Keratinocyte (primary cell): ENCODE measurements around the gene CIAPIN1.

Experiments used
- EZH2 ChIP-seq: IDR thresholded peaks from one replicate; pipeline ENCODE4 v1.6.1; 2012; ENCODE audit warnings: inconsistent platforms, mild to moderate bottlenecking, low read length, moderate library complexity
- TF ChIP-seq, protein P1 (sequence below), 3 experiments: IDR thresholded peaks in 1 of 3; conservative IDR thresholded peaks in 1 of 3; optimal IDR thresholded peaks in 1 of 3; 2 replicates in 2 of 3; 3 replicates in 1 of 3; pipeline versions ENCODE3 to v1.5.1; 2011; ENCODE audit warnings: low read length in 3 of 3, mild to moderate bottlenecking in 3 of 3, moderate library complexity in 2 of 3, control low read depth in 1 of 3, inconsistent platforms in 1 of 3; ENCODE audit not compliant: insufficient read depth in 2 of 3; ENCODE audit errors: extremely low read depth in 1 of 3

DNA sequence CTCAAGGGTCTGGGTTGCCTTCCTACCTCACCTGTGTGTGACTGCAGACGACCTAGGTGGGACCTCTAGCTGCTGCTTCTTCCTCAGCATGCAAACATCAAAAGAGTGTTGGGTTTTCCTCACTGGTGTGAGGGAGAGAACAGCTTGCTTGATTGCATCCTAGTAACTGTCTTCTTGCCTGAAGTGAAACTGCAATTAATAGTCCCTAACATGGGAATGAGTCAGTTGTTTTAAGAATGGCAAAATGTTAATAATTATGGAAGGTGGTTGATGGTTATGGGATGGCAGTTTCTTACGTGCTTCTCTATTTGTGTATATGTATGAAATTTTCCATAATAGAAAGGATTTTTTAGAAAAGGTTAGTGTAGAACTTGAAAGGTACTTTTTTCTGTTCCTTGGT is 21.2 kb upstream of the CIAPIN1 start:
- TF ChIP-seq, protein P1, sequence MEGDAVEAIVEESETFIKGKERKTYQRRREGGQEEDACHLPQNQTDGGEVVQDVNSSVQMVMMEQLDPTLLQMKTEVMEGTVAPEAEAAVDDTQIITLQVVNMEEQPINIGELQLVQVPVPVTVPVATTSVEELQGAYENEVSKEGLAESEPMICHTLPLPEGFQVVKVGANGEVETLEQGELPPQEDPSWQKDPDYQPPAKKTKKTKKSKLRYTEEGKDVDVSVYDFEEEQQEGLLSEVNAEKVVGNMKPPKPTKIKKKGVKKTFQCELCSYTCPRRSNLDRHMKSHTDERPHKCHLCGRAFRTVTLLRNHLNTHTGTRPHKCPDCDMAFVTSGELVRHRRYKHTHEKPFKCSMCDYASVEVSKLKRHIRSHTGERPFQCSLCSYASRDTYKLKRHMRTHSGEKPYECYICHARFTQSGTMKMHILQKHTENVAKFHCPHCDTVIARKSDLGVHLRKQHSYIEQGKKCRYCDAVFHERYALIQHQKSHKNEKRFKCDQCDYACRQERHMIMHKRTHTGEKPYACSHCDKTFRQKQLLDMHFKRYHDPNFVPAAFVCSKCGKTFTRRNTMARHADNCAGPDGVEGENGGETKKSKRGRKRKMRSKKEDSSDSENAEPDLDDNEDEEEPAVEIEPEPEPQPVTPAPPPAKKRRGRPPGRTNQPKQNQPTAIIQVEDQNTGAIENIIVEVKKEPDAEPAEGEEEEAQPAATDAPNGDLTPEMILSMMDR (optimal IDR thresholded peaks at IDR 0.05 in 1 of 3, IDR thresholded peaks at IDR 0.05 in 1 of 3, conservative IDR thresholded peaks at IDR 0.05 in 1 of 3; ENCODE audit: extremely low read depth in 1 of 3, insufficient read depth in 2 of 3, low read length in 3 of 3), result no peak
- TF ChIP-seq EZH2, result no peak
